Osteocyte (in vitro differentiated cells): ENCODE data around the gene PRDM11. TPM values are rescaled to one million over a fixed set of nuclear protein-coding genes. Genes with fewer than 3 reads are reported as not detected.
A peak's percentile ranks its signal among the peaks of the same experiment; 100 is the strongest.

Experiments
- DNase-seq: peaks from one replicate; pipeline ENCODE4 v3.0.0; 2021; ENCODE audit warnings: mixed read lengths; ENCODE audit not compliant: unreplicated experiment; ENCODE audit errors: extremely low spot score
- H3K27ac Mint-ChIP-seq: one replicate; pipeline ENCODE4 v1.8.0; 2021; ENCODE audit warnings: mild to moderate bottlenecking, mixed read lengths; ENCODE audit not compliant: unreplicated experiment
- H3K27me3 Mint-ChIP-seq: one replicate; pipeline ENCODE4 v1.8.0; 2021; ENCODE audit warnings: mixed read lengths; ENCODE audit not compliant: unreplicated experiment
- H3K36me3 Mint-ChIP-seq: one replicate; pipeline ENCODE4 v1.8.0; 2021; ENCODE audit warnings: mixed read lengths; ENCODE audit not compliant: unreplicated experiment
- H3K4me1 Mint-ChIP-seq: one replicate; pipeline ENCODE4 v1.8.0; 2021; ENCODE audit warnings: mixed read lengths; ENCODE audit not compliant: unreplicated experiment
- H3K4me3 Mint-ChIP-seq: one replicate; pipeline ENCODE4 v1.8.0; 2021; ENCODE audit warnings: mild to moderate bottlenecking, moderate library complexity, mixed read lengths; ENCODE audit not compliant: unreplicated experiment
- H3K9me3 Mint-ChIP-seq: one replicate; pipeline ENCODE4 v1.8.0; 2021; ENCODE audit warnings: mixed read lengths; ENCODE audit not compliant: unreplicated experiment
- CTCF ChIP-seq: fragments of 200-600 bp; sonication (generic); IDR thresholded peaks from 2 replicates; pipeline ENCODE4 v1.5.0; 2021; ENCODE audit warnings: antibody characterized with exemption, mild to moderate bottlenecking, moderate library complexity
- total RNA-seq: library from RNA; stranded (reverse); gene quantifications from 2 replicates; pipeline ENCODE4 v1.2.1, GENCODE V29; 2021

The PRDM11 gene
- total RNA-seq, 1 donor from 2014 or later: 25.4 TPM

GRCh38 chr11:45102361-45102809 is 44.1 kb upstream of the PRDM11 start:
- Mint-ChIP-seq H3K27me3 (peaks cover 10% of the 10 kb centered on the region), H3K4me3 (no peak overlapping the region), H3K36me3 (no peaks in the 10 kb centered on the region), H3K27ac (no peak overlapping the region), H3K4me1 (peaks cover 16% of the 10 kb centered on the region), H3K9me3 (no peaks in the 10 kb centered on the region)
- no peak for DNase-seq
- no peak for TF ChIP-seq CTCF

GRCh38 chr11:45102810-45103621 is 43.4 kb upstream of the PRDM11 start:
- Mint-ChIP-seq H3K27me3 (peaks cover 9% of the 10 kb centered on the region), H3K4me1 (peaks cover 14% of the 10 kb centered on the region), H3K4me3 (peak overlapping the region; percentile 57), H3K27ac (peak overlapping the region; percentile 88), H3K36me3 (no peaks in the 10 kb centered on the region), H3K9me3 (no peaks in the 10 kb centered on the region)
- DNase-seq: peak; percentile 90
- TF ChIP-seq CTCF: peak; percentile 98

- Mint-ChIP-seq H3K36me3 (no peaks in the 10 kb centered on the region), H3K9me3 (no peaks in the 10 kb centered on the region), H3K4me1 (peaks cover 19% of the 10 kb centered on the region), H3K27me3 (peaks cover 5% of the 10 kb centered on the region), H3K4me3 (no peak overlapping the region), H3K27ac (no peak overlapping the region)
- TF ChIP-seq CTCF: no peak
- no peak for DNase-seq
These were observed 42.2 kb upstream of the PRDM11 start for GRCh38 chr11:45104006-45104789.

- H3K4me1 Mint-ChIP-seq: peaks cover 19% of the 10 kb centered on the region
- H3K9me3 Mint-ChIP-seq: no peaks in the 10 kb centered on the region
- no peak for DNase-seq
- peaks cover 4% of the 10 kb centered on the region for H3K27me3 Mint-ChIP-seq
- H3K4me3 Mint-ChIP-seq: no peak overlapping the region
- no peaks in the 10 kb centered on the region for H3K36me3 Mint-ChIP-seq
- H3K27ac Mint-ChIP-seq: no peak overlapping the region
- TF ChIP-seq CTCF: no peak
These were observed 41.7 kb upstream of the PRDM11 start for GRCh38 chr11:45104790-45105084.
